ENCODE data around the gene DSCAM. TPM values are rescaled to one million over a fixed set of nuclear protein-coding genes. Genes with fewer than 3 reads are reported as not detected.

Gene DSCAM
- total RNA-seq, 1 donor: not detected

GRCh38 chr21:40011371-40011770 lies 835.6 kb downstream of the DSCAM start:
- Histone ChIP-seq H3K27me3 (ENCODE audit: insufficient read depth, low read length) (no peaks in the 10 kb centered on the region), H4K20me1 (ENCODE audit: insufficient read depth, low read length) (no peaks in the 10 kb centered on the region), H3K79me2 (ENCODE audit: insufficient read depth, low read length) (no peaks in the 10 kb centered on the region), H2AFZ (ENCODE audit: low read length) (no peak overlapping the region), H3K36me3 (ENCODE audit: insufficient read depth, low read length) (no peaks in the 10 kb centered on the region), H3K27ac (ENCODE audit: low read depth, low read length) (no peak overlapping the region), H3K4me2 (ENCODE audit: insufficient read depth, low read length) (no peak overlapping the region), H3K4me3 (ENCODE audit: insufficient read depth, low read length) (no peak overlapping the region), H3K4me1 (ENCODE audit: insufficient read depth, low read length) (no peaks in the 10 kb centered on the region), H3K9me3 (ENCODE audit: low read depth, low read length) (peaks cover 6% of the 10 kb centered on the region)
- DNase-seq (ENCODE audit: insufficient read length, low spot score, missing footprints): no peak
- TF ChIP-seq, protein P1, sequence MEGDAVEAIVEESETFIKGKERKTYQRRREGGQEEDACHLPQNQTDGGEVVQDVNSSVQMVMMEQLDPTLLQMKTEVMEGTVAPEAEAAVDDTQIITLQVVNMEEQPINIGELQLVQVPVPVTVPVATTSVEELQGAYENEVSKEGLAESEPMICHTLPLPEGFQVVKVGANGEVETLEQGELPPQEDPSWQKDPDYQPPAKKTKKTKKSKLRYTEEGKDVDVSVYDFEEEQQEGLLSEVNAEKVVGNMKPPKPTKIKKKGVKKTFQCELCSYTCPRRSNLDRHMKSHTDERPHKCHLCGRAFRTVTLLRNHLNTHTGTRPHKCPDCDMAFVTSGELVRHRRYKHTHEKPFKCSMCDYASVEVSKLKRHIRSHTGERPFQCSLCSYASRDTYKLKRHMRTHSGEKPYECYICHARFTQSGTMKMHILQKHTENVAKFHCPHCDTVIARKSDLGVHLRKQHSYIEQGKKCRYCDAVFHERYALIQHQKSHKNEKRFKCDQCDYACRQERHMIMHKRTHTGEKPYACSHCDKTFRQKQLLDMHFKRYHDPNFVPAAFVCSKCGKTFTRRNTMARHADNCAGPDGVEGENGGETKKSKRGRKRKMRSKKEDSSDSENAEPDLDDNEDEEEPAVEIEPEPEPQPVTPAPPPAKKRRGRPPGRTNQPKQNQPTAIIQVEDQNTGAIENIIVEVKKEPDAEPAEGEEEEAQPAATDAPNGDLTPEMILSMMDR (IDR thresholded peaks at IDR 0.05; ENCODE audit: extremely low read depth, low read depth, low read length): no peak

GRCh38 chr21:40002978-40003377 lies 844.0 kb downstream of the DSCAM start:
- H2AFZ ChIP-seq (ENCODE audit: low read length): no peak overlapping the region
- TF ChIP-seq, protein P1 (IDR thresholded peaks at IDR 0.05; ENCODE audit: extremely low read depth, low read depth, low read length): no peak
- DNase-seq (ENCODE audit: insufficient read length, low spot score, missing footprints): no peak
- no peak overlapping the region for H3K27ac ChIP-seq (ENCODE audit: low read depth, low read length)
- no peak overlapping the region for H3K4me3 ChIP-seq (ENCODE audit: insufficient read depth, low read length)
- no peaks in the 10 kb centered on the region for H3K4me1 ChIP-seq (ENCODE audit: insufficient read depth, low read length)
- H3K36me3 ChIP-seq (ENCODE audit: insufficient read depth, low read length): no peaks in the 10 kb centered on the region
- no peaks in the 10 kb centered on the region for H3K9me3 ChIP-seq (ENCODE audit: low read depth, low read length)
- no peak overlapping the region for H3K4me2 ChIP-seq (ENCODE audit: insufficient read depth, low read length)
- H3K79me2 ChIP-seq (ENCODE audit: insufficient read depth, low read length): no peaks in the 10 kb centered on the region
- H3K27me3 ChIP-seq (ENCODE audit: insufficient read depth, low read length): no peaks in the 10 kb centered on the region
- no peaks in the 10 kb centered on the region for H4K20me1 ChIP-seq (ENCODE audit: insufficient read depth, low read length)

DNA sequence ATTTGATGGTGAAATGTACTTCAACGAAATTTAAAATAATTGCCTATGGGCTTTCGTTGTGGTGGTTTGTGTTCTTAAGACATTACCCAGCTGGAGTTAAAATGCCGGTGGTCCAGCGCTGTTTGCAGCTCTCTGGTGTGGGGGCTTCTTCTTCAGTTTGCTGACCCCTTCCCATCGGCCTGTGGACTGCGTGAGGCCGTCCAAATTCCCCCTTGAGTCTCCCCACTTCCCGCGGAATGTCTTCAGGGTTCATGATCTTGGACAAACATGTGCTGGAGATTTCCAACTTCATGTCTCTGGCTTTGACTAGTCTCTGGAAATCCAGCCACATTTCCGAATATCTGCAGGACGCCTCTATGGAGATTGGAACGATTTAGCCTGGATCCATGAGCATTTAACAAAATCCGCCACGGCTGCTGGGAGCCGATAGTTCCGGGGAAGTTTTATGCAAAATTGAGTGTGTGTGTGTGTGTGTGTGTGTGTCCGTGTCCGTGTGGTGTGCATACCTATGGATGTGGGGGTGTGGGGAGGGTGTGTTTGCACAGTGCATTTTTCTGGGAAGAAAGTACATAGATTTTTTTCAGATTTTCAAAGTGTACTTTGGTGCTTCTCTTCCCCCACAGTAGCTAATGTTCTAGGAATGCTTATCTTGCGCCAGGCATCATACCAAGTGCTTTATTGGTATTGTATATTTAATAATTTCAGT lies 862.5 kb downstream of the DSCAM start:
- Histone ChIP-seq H3K4me2 (ENCODE audit: insufficient read depth, low read length) (no peak overlapping the region), H3K27ac (ENCODE audit: low read depth, low read length) (no peak overlapping the region), H4K20me1 (ENCODE audit: insufficient read depth, low read length) (no peaks in the 10 kb centered on the region), H3K9me3 (ENCODE audit: low read depth, low read length) (no peaks in the 10 kb centered on the region), H2AFZ (ENCODE audit: low read length) (no peak overlapping the region), H3K79me2 (ENCODE audit: insufficient read depth, low read length) (no peaks in the 10 kb centered on the region), H3K27me3 (ENCODE audit: insufficient read depth, low read length) (no peaks in the 10 kb centered on the region), H3K4me1 (ENCODE audit: insufficient read depth, low read length) (no peaks in the 10 kb centered on the region), H3K4me3 (ENCODE audit: insufficient read depth, low read length) (no peak overlapping the region), H3K36me3 (ENCODE audit: insufficient read depth, low read length) (no peaks in the 10 kb centered on the region)
- DNase-seq (ENCODE audit: insufficient read length, low spot score, missing footprints): no peak
- TF ChIP-seq, protein P1 (IDR thresholded peaks at IDR 0.05; ENCODE audit: extremely low read depth, low read depth, low read length): no peak

- H3K4me1 ChIP-seq (ENCODE audit: insufficient read depth, low read length): no peaks in the 10 kb centered on the region
- TF ChIP-seq, protein P1 (IDR thresholded peaks at IDR 0.05; ENCODE audit: extremely low read depth, low read depth, low read length): no peak
- H3K36me3 ChIP-seq (ENCODE audit: insufficient read depth, low read length): no peaks in the 10 kb centered on the region
- no peak overlapping the region for H3K4me2 ChIP-seq (ENCODE audit: insufficient read depth, low read length)
- no peaks in the 10 kb centered on the region for H3K79me2 ChIP-seq (ENCODE audit: insufficient read depth, low read length)
- H3K9me3 ChIP-seq (ENCODE audit: low read depth, low read length): peaks cover 4% of the 10 kb centered on the region
- H3K27ac ChIP-seq (ENCODE audit: low read depth, low read length): no peak overlapping the region
- no peaks in the 10 kb centered on the region for H3K27me3 ChIP-seq (ENCODE audit: insufficient read depth, low read length)
- DNase-seq (ENCODE audit: insufficient read length, low spot score, missing footprints): no peak
- H4K20me1 ChIP-seq (ENCODE audit: insufficient read depth, low read length): no peaks in the 10 kb centered on the region
- H2AFZ ChIP-seq (ENCODE audit: low read length): no peak overlapping the region
- no peak overlapping the region for H3K4me3 ChIP-seq (ENCODE audit: insufficient read depth, low read length)
These were observed 866.6 kb downstream of the DSCAM start for GRCh38 chr21:39980241-39980820.

Data from osteoblast (primary cell).